HCT116 (cell line): ENCODE data around the gene INKA1. TPM values are rescaled to one million over a fixed set of nuclear protein-coding genes. Genes with fewer than 3 reads are reported as not detected.

Experiments used
- ATAC-seq: fragments of 200-7000 bp; cut with Tn5 transposase; 2 replicates; pipeline ENCODE4 v1.9.1; 2020; ENCODE audit warnings: mild to moderate bottlenecking, moderate library complexity
- BruUV-seq: library from RNA; stranded (reverse); fragments of 400-500 nt; replicated peaks from 2 replicates; lab custom pipeline; 2021; lab: Mats Ljungman, UMichigan
- CTCF ChIA-PET: fragments of 300-600 bp; sonication (Branson Sonifier 250); formaldehyde crosslinking; loops from one replicate; lab custom pipeline; 2021; ENCODE audit warnings: antibody characterized with exemption; lab: Charles Lee
- POLR2A ChIA-PET: fragments of 300-600, 350-600 bp; sonication (Branson Sonifier 250); formaldehyde crosslinking; loops from one replicate; lab custom pipeline; 2021; ENCODE audit warnings: antibody characterized with exemption; lab: Charles Lee
- RAD21 ChIA-PET, 2 experiments: fragments of 300-600 bp; sonication (Branson Sonifier 250); formaldehyde crosslinking; loops; one replicate each; lab custom pipeline; 2023; ENCODE audit warnings: low total read pairs in 2 of 2; ENCODE audit not compliant: uncharacterized antibody in 2 of 2, unreplicated experiment in 2 of 2, low non-redundant PET in 1 of 2; lab: Charles Lee
- DNase-seq: peaks from one replicate; pipeline ENCODE4 v3.0.0-alpha.2; 2010; ENCODE audit warnings: low read depth, low spot score
- H2AFZ ChIP-seq: fragments of 200-600 bp; shearing (Covaris generic), sonication (generic); 2 replicates; pipeline ENCODE4 v1.6.1; 2017; ENCODE audit warnings: low read depth, mixed run types, mixed read lengths, antibody characterized with exemption, low read length; ENCODE audit not compliant: poor library complexity, severe bottlenecking
- H3K27ac ChIP-seq: 2 replicates; pipeline ENCODE4 v1.5.1; 2012; ENCODE audit warnings: low read depth, low read length
- H3K27me3 ChIP-seq: fragments of 200-600 bp; sonication (generic); 2 replicates; pipeline ENCODE4 v1.6.1; 2016; ENCODE audit warnings: mixed run types, low read length, mixed read lengths; ENCODE audit not compliant: insufficient read depth
- H3K36me3 ChIP-seq, 2 experiments: fragments of 200-500 bp in 1 of 2; fragments of 200-600 bp in 1 of 2; sonication (Bioruptor generic) in 1 of 2; sonication (generic) in 1 of 2; 2 replicates each; pipeline versions ENCODE4 v1.5.1 to v1.6.1; 2014 to 2016; ENCODE audit warnings: low read length in 2 of 2, inconsistent platforms in 1 of 2, mixed read lengths in 1 of 2, mixed run types in 1 of 2; ENCODE audit not compliant: insufficient read depth in 2 of 2, control insufficient read depth in 1 of 2
- H3K4me1 ChIP-seq, 2 experiments: fragments of 200-600 bp in 1 of 2; sonication (generic) in 1 of 2; 2 replicates each; pipeline versions ENCODE4 v1.5.1 to v1.6.1; 2012 to 2017; ENCODE audit warnings: low read length in 2 of 2, inconsistent platforms in 1 of 2, mild to moderate bottlenecking in 1 of 2, mixed read lengths in 1 of 2, mixed run types in 1 of 2, moderate library complexity in 1 of 2; ENCODE audit not compliant: insufficient read depth in 2 of 2, control insufficient read depth in 1 of 2
- H3K4me2 ChIP-seq: fragments of 200-600 bp; sonication (generic); 2 replicates; pipeline ENCODE4 v1.6.1; 2017; ENCODE audit warnings: mixed run types, low read length, mixed read lengths
- H3K4me3 ChIP-seq, 2 experiments: fragments of 200-600 bp in 1 of 2; sonication (generic) in 1 of 2; replicated peaks in 1 of 2; 2 replicates each; pipeline ENCODE4 v1.5.1; 2011 to 2016; ENCODE audit warnings: low read length in 2 of 2, control low read depth in 1 of 2, low read depth in 1 of 2, mild to moderate bottlenecking in 1 of 2, mixed read lengths in 1 of 2, mixed run types in 1 of 2
- H3K79me2 ChIP-seq: fragments of 200-600 bp; sonication (generic); 2 replicates; pipeline ENCODE4 v1.6.1; 2017; ENCODE audit warnings: mild to moderate bottlenecking, mixed run types, low read length, moderate library complexity, mixed read lengths; ENCODE audit not compliant: insufficient read depth
- H3K9ac ChIP-seq: fragments of 200-600 bp; sonication (generic); 2 replicates; pipeline ENCODE4 v1.6.1; 2016; ENCODE audit warnings: low read length, mixed read lengths
- H3K9me2 ChIP-seq: fragments of 200-600 bp; sonication (generic), shearing (Covaris generic); 2 replicates; pipeline ENCODE4 v1.6.1; 2017; ENCODE audit warnings: mixed run types, mild to moderate bottlenecking, moderate library complexity; ENCODE audit not compliant: insufficient read depth
- H3K9me3 ChIP-seq, 2 experiments: fragments of 200-500 bp in 1 of 2; fragments of 200-600 bp in 1 of 2; sonication (Bioruptor generic) in 1 of 2; sonication (generic) in 1 of 2; 2 replicates each; pipeline ENCODE4 v1.6.1; 2014 to 2017; ENCODE audit warnings: low read length in 2 of 2, mixed read lengths in 2 of 2, inconsistent platforms in 1 of 2, low read depth in 1 of 2, mild to moderate bottlenecking in 1 of 2, mixed run types in 1 of 2, moderate library complexity in 1 of 2; ENCODE audit not compliant: control insufficient read depth in 1 of 2, insufficient read depth in 1 of 2
- H4K20me1 ChIP-seq: fragments of 200-600 bp; sonication (generic), shearing (Covaris generic); 2 replicates; pipeline ENCODE4 v1.6.1; 2017; ENCODE audit warnings: mixed run types, mild to moderate bottlenecking, moderate library complexity; ENCODE audit not compliant: insufficient read depth
- CBX3 ChIP-seq: IDR thresholded peaks from 2 replicates; pipeline ENCODE4 v1.6.1; 2012; ENCODE audit warnings: low read depth
- CEBPB ChIP-seq: IDR thresholded peaks from 2 replicates; pipeline ENCODE4 v1.6.1; 2012; ENCODE audit warnings: low read depth
- CTCF ChIP-seq, 3 experiments: fragments of 200-600 bp in 1 of 3; sonication (generic) in 1 of 3; IDR thresholded peaks in 2 of 3; conservative IDR thresholded peaks in 1 of 3; 2 replicates each; pipeline ENCODE4 v1.5.1; 2012 to 2017; ENCODE audit warnings: low read depth in 2 of 3, low read length in 2 of 3, antibody characterized with exemption in 1 of 3, borderline replicate concordance in 1 of 3, control low read depth in 1 of 3, mild to moderate bottlenecking in 1 of 3, mixed read lengths in 1 of 3, mixed run types in 1 of 3, moderate library complexity in 1 of 3; ENCODE audit not compliant: insufficient read depth in 1 of 3
- EGR1 ChIP-seq: IDR thresholded peaks from 2 replicates; pipeline ENCODE4 v1.6.1; 2012; ENCODE audit warnings: low read depth
- ELF1 ChIP-seq: IDR thresholded peaks from 2 replicates; pipeline ENCODE4 v1.6.1; 2012; ENCODE audit warnings: low read depth, borderline replicate concordance
- EZH2 ChIP-seq: fragments of 200-600 bp; sonication (generic); IDR thresholded peaks from 2 replicates; pipeline ENCODE4 v1.6.1; 2017; ENCODE audit warnings: antibody characterized with exemption, mixed run types
- EZH2phosphoT487 ChIP-seq: fragments of 200-600 bp; IDR thresholded peaks from 2 replicates; pipeline ENCODE4 v1.6.1; 2018; ENCODE audit warnings: antibody characterized with exemption, borderline replicate concordance
- MAX ChIP-seq: IDR thresholded peaks from 2 replicates; pipeline ENCODE4 v1.6.1; 2012
- POLR2A ChIP-seq: IDR thresholded peaks from 2 replicates; pipeline ENCODE4 v1.7.0; 2011; ENCODE audit warnings: borderline replicate concordance; ENCODE audit not compliant: insufficient read depth, insufficient read length; ENCODE audit errors: extremely low read depth
- POLR2AphosphoS5 ChIP-seq: IDR thresholded peaks from 2 replicates; pipeline ENCODE4 v1.6.1; 2011; ENCODE audit warnings: mild to moderate bottlenecking, low read depth, low read length, moderate library complexity
- SP1 ChIP-seq: IDR thresholded peaks from 2 replicates; pipeline ENCODE4 v1.6.1; 2012; ENCODE audit warnings: low read depth
- YY1 ChIP-seq: IDR thresholded peaks from 2 replicates; pipeline ENCODE4 v1.6.1; 2011; ENCODE audit warnings: low read length, low read depth, moderate library complexity, mild to moderate bottlenecking; ENCODE audit not compliant: insufficient replicate concordance; ENCODE audit errors: extremely low read depth
- ZFX ChIP-seq: fragments of 450-650 bp; IDR thresholded peaks from 2 replicates; pipeline ENCODE4 v1.6.1; 2017
- ZNF274 ChIP-seq: fragments of 200-500 bp; sonication (Bioruptor generic); IDR thresholded peaks from 2 replicates; pipeline ENCODE4 v1.6.1; 2014; ENCODE audit warnings: mild to moderate bottlenecking, low read depth, low read length, inconsistent platforms
- intact Hi-C: fragments of 100-400 bp; cut with micrococcal nuclease; formaldehyde crosslinking; loops from 2 replicates; pipeline ENCODE4 v1.10.0; 2022
- total RNA-seq: library from RNA; stranded (reverse); gene quantifications from one replicate; pipeline ENCODE4 v1.2.1, GENCODE V29; 2021; ENCODE audit not compliant: unreplicated experiment

The INKA1 gene
- total RNA-seq, 1 experiment from 2014 or later, result 1.6 TPM

GRCh38 chr3:49826016-49826415 lies 23.0 kb downstream of the INKA1 start:
- POLR2A ChIA-PET, result no interaction called here

More at GRCh38 chr3:49826016-49826415, 23.0 kb downstream of the INKA1 start:
- TF ChIP-seq ZFX (no peak), POLR2A (no peak), CEBPB (no peak), EZH2phosphoT487 (no peak), SP1 (no peak), MAX (no peak), ZNF274 (no peak), EZH2 (no peak), POLR2AphosphoS5 (no peak), EGR1 (no peak), YY1 (no peak), ELF1 (no peak), CTCF (IDR thresholded peaks at IDR 0.05 in 2 of 3, conservative IDR thresholded peaks at IDR 0.05 in 1 of 3; ENCODE audit: borderline replicate concordance in 1 of 3, insufficient read depth in 1 of 3, low read depth in 2 of 3, low read length in 2 of 3) (no peak), CBX3 (no peak)
- Histone ChIP-seq H3K36me3 (peaks cover 8 to 11% of the 10 kb centered on the region in 2 experiments; a peak in 3 of 4 replicates), H3K4me1 (no peaks in the 10 kb centered on the region), H3K4me3 (no peak overlapping the region), H4K20me1 (no peaks in the 10 kb centered on the region), H2AFZ (no peak overlapping the region), H3K9me3 (no peaks in the 10 kb centered on the region), H3K27me3 (no peaks in the 10 kb centered on the region), H3K27ac (no peak overlapping the region), H3K79me2 (no peaks in the 10 kb centered on the region), H3K4me2 (no peak overlapping the region), H3K9me2 (no peaks in the 10 kb centered on the region), H3K9ac (no peak overlapping the region)
- CTCF ChIA-PET, result no interaction called here
- ATAC-seq, result no peak
- intact Hi-C loops, result no loop called here
- DNase-seq, result no peak
- RAD21 ChIA-PET, result no interaction called here
- no TSS peak for BruUV-seq
